ENCODE results near the gene TOMM5.

The TOMM5 gene

GRCh38 chr9:37541465-37541864 lies 50.9 kb downstream of the TOMM5 start:
- Mint-ChIP-seq H3K27me3 (no peaks in the 10 kb centered on the region), H3K27ac (no peak overlapping the region), H3K4me1 (no peaks in the 10 kb centered on the region), H3K9me3 (no peaks in the 10 kb centered on the region), H3K36me3 (no peaks in the 10 kb centered on the region), H3K4me3 (no peak overlapping the region)
- CTCF ChIA-PET, result no interaction called here
- DNase-seq, result no peak

DNA sequence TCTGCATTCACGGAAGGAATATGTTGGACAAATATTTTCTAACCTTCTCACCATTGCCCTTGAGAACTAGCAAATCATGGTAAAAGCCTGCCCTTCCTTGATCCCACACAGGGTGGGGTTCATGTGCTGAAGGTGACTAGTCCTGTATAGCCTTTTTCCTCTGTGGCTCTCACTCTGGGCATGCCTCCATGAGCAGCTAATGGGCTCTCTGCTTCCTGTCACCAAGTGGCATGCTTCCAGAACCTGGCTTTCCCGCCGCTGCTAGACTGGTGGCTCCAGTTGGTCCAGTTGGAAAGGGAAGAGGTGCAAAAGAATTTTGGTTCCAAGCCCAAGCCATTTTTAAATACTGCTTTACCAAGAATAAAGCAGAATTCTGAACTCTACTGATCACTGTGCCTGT lies 51.8 kb downstream of the TOMM5 start:
- DNase-seq, result no peak
- H3K4me1 Mint-ChIP-seq, result no peaks in the 10 kb centered on the region
- no peaks in the 10 kb centered on the region for H3K36me3 Mint-ChIP-seq
- H3K27ac Mint-ChIP-seq, result no peak overlapping the region
- no peaks in the 10 kb centered on the region for H3K9me3 Mint-ChIP-seq
- H3K27me3 Mint-ChIP-seq, result no peaks in the 10 kb centered on the region
- H3K4me3 Mint-ChIP-seq, result no peak overlapping the region
- CTCF ChIA-PET, result no interaction called here

DNA sequence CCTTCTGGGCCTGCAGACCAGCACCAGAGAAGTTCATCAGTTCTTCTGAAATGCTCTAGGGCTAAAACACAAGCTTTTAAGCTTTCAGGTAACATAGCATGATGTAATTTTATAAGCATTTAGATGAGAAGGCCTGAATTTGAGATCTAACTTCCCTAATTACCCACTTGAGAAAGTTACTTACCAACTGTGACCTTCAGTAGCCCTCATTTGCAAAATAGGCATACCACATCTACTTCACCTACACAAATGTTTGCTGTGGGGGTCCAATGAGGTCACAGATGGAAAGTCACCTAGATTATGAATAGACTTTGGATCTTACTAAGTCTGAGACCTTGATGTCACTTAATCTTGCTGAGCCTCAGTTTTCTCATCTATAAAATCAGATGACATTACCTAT lies 52.8 kb downstream of the TOMM5 start:
- no peaks in the 10 kb centered on the region for H3K4me1 Mint-ChIP-seq
- no peaks in the 10 kb centered on the region for H3K27me3 Mint-ChIP-seq
- no peaks in the 10 kb centered on the region for H3K9me3 Mint-ChIP-seq
- CTCF ChIA-PET, result no interaction called here
- H3K4me3 Mint-ChIP-seq, result no peak overlapping the region
- no peak for DNase-seq
- H3K36me3 Mint-ChIP-seq, result no peaks in the 10 kb centered on the region
- H3K27ac Mint-ChIP-seq, result no peak overlapping the region

Measured in activated naive CD4-positive, alpha-beta T cell treated with anti-CD3 and anti-CD28 coated beads, Interleukin-2, amount 10 ng/mL, durations not matched to agents 7 days and 5 days (primary cell).